ENCODE data around the gene DHRSX. TPM values are rescaled to one million over a fixed set of nuclear protein-coding genes. Genes with fewer than 3 reads are reported as not detected.

Gene DHRSX
- total and polyA plus RNA-seq, 3 donors from 2014 or later: 15.3 to 31.3 (median 29.2) TPM

DNA sequence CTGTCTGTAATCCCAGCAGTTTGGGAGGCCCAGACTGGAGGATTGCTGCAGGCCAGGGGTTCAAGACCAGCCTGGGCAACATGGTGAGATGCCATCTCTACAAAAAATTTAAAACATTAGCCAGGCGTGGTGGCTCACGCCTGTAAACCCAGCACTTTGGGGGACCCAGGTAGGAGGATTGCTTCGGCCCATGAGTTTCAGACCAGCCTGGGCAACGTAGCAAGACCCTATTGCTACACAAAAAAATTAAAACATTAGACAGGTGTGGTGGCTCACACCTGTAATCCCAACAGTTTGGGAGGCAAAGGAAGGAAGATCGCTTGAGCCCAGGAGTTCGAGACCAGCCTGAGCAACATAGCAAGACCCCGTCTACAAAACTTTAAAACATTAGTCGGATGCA, 1.3 kb downstream of the DHRSX start:
- no peaks in the 10 kb centered on the region for H3K9me3 ChIP-seq
- 72 to 79% methylated on average over 8 of the region's 8 CpGs for WGBS, 2 donors
- H3K27ac ChIP-seq: peak overlapping the region; percentile 98
- no peaks in the 10 kb centered on the region for H3K27me3 ChIP-seq
- intact Hi-C loops (cut with DNase I; ENCODE audit: low total_unique reads): no loop called here
- no peak for DNase-seq
- TF ChIP-seq CTCF (IDR thresholded peaks at IDR 0.05) (no peak), POLR2A (IDR thresholded peaks at IDR 0.05) (no peak)
- H3K4me1 ChIP-seq: peaks cover 31% of the 10 kb centered on the region
- H3K4me3 ChIP-seq: peak overlapping the region; percentile 88 to 91
- H3K36me3 ChIP-seq (ENCODE audit: low read depth, missing control alignments): no peaks in the 10 kb centered on the region

DNA sequence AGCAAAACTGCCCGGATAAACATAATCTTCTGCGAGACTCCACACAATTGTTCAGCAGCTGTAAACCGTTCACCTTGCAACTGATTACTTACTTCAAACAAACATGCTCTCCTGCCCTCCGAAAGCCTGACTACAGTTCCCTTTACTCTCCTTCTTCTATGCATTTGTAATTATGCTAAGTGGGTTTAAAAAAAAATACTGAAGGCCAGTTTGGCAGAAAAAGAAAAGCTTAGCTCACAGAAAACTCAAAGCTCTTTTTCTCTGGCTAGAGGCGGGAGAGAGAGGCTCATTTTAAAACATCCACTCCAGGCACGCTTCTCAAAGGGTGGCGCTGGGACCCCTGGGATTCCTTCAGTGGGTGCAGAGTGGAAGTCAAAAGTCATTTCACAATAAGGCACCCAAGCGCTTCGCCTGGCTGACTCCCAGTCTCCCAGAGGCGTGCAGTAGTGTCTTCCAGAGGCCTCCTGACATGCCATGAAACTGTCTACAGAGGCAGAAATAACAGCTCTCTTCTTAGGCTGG, 1.9 kb downstream of the DHRSX start:
- Histone ChIP-seq H3K27me3 (no peaks in the 10 kb centered on the region), H3K9me3 (no peaks in the 10 kb centered on the region), H3K4me1 (peaks cover 31% of the 10 kb centered on the region), H3K27ac (peak overlapping the region; percentile 98), H3K36me3 (ENCODE audit: low read depth, missing control alignments) (no peaks in the 10 kb centered on the region), H3K4me3 (peak overlapping the region in 1 of 2 donors; percentile 8)
- intact Hi-C loops (cut with DNase I; ENCODE audit: low total_unique reads): no loop called here
- DNase-seq: peak; percentile 70
- WGBS, 2 donors: 13 to 17% methylated on average over 10 of the region's 10 CpGs
- TF ChIP-seq POLR2A (IDR thresholded peaks at IDR 0.05) (no peak), CTCF (IDR thresholded peaks at IDR 0.05) (no peak)

- TF ChIP-seq CTCF (IDR thresholded peaks at IDR 0.05): no peak
- no peak for TF ChIP-seq POLR2A (IDR thresholded peaks at IDR 0.05)
- no peaks in the 10 kb centered on the region for H3K36me3 ChIP-seq (ENCODE audit: low read depth, missing control alignments)
- DNase-seq: peak; percentile 63
- 21 to 34% methylated on average over 11 of the region's 11 CpGs for WGBS, 2 donors
- peak overlapping the region; percentile 98 for H3K27ac ChIP-seq
- H3K9me3 ChIP-seq: no peaks in the 10 kb centered on the region
- peaks cover 31% of the 10 kb centered on the region for H3K4me1 ChIP-seq
- intact Hi-C loops (cut with DNase I; ENCODE audit: low total_unique reads): no loop called here
- H3K4me3 ChIP-seq: peak overlapping the region in 1 of 2 donors; percentile 8
- no peaks in the 10 kb centered on the region for H3K27me3 ChIP-seq
Measured at GRCh38 chrX:2497961-2498780, 2.6 kb downstream of the DHRSX start.

- intact Hi-C loops (cut with DNase I; ENCODE audit: low total_unique reads): no loop called here
- TF ChIP-seq POLR2A (IDR thresholded peaks at IDR 0.05) (no peak), CTCF (IDR thresholded peaks at IDR 0.05) (no peak)
- Histone ChIP-seq H3K9me3 (no peaks in the 10 kb centered on the region), H3K4me1 (peaks cover 31% of the 10 kb centered on the region), H3K36me3 (ENCODE audit: low read depth, missing control alignments) (no peaks in the 10 kb centered on the region), H3K4me3 (no peak overlapping the region), H3K27ac (no peak overlapping the region), H3K27me3 (no peaks in the 10 kb centered on the region)
- DNase-seq: no peak
- WGBS, 2 donors: 76 to 86% methylated on average over 11 to 14 of the region's 14 CpGs
Measured at GRCh38 chrX:2495595-2495994, 5.2 kb downstream of the DHRSX start.

Measured in testis (tissue), 3 donors.